Renal cortex interstitium (tissue), 11 donors: ENCODE results near the gene SRCIN1. TPM values are rescaled to one million over a fixed set of nuclear protein-coding genes. Genes with fewer than 3 reads are reported as not detected.

Source experiments
- DNase-seq, 11 donors: peaks; one replicate each; pipeline ENCODE4 v3.0.0-alpha.2; 2013; ENCODE audit warnings: low read depth in 9 of 11, low spot score in 4 of 11; ENCODE audit errors: extremely low read depth in 1 of 11
- polyA plus RNA-seq, 3 donors: library from polyadenylated mRNA; unstranded; fragments of 120-200 nt; gene quantifications; one replicate each; pipeline ENCODE4 v1.2.1, GENCODE V29; 2013; ENCODE audit not compliant: insufficient read length in 3 of 3

SRCIN1 gene
- polyA plus RNA-seq, 3 donors = 3.0 to 6.9 (median 5.3) TPM

DNA sequence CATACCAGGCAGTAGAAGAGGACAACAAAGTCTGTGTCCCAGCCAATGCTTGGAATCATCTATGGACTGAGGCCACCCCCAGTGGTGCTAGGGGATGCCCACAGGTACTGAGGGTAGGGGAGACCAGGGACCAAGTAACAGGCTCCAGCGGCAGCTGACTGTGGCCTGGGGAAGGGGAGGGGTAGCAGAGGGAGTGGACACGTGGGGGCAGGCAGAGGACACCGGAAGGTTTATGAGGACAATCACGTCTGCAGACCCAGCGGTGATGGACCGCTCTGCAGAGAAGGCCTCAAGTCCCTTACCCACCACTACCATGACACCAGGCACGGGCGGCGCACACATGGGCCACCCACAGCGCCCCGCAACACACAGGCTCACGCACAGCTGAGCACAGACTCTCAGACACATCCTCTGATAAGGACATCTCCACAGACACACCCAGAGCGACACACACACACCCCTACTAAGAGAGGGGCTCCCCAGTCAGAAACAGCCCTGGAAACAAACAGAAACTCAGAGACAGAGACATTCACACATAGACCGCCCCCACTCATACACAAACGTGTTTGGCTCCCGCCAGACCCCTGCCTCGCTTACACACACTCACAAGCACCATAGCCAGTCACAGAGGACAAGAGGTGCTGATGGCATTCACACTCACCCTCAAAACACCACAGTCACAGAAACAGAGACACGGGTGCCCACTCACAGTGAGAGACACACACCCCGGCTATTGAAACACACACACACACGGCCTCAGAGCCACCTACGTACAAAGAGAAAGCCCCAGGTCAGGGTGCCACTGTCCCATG, 35.8 kb downstream of the SRCIN1 start:
- DNase-seq = no peak

DNA sequence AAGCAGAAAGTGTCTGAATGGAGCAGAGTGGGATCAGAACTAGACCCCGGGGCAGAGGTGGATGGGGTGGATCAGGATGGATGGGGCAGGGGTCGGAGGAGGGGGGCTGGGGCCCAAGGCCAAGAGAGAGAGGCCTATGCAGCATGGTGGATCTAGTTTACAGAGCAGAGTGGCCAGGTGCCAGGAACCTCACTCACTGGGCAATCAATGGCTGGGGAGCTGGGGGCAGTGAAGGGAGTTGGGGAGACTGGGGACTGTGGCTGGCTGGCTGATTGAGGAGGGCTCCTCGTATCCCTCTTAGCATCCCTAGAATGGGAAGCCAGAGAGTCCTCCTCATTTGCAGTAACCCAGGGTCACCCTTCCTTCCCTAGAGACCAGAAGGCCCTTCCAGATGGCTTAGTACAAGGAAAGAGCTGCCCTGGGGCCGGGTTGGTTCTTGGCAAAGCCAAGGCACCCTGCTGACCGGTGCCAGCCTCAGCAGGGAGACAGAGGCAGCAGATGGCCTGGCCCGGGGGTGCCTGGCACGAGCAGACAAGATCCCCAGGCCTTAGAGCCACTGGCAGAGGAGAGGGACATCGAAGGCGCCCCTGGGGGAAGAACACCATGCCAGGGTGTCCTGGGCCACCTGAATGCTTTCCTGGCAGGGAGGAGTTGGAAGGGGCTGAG, 36.8 kb downstream of the SRCIN1 start:
- DNase-seq = no peak

DNA sequence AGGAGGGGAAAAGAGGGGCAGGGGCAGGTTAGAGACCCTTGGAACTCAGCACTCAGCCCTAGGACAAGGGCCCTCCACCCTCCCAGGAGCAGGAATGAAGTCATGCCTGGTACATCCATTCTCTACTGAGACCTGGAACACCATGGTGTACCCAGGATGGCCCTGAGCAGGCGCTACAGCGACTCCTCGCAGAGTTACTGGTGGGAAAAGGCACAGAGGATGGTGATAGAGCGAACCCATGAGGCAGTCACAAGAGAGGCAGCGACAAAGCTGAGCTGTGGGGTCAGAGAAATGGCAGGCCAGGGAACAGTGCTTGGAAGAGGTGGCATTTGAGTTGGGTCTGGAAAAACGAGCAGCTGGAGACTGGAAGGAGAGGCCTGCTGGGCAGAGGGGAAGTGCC, 37.5 kb downstream of the SRCIN1 start:
- no peak for DNase-seq

DNA sequence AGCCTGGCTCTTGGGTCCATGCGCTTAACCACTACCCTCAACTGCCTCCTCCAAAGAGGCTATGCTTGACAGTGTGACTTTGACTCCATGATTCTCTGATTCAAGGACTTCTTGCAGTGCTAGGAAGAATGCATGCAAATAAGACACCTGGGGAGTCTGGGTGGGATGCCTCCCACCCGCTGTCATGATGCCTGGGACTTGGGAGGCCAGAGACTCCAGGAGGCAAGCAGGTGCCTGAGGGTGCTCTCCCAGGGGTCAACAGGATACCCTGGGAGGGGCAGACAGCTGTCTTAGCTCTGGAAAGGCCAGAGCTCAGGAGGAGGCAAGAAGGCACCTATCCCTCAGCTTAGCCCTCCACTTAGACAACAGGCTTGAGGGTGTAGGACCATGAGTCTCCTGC, 38.4 kb downstream of the SRCIN1 start:
- DNase-seq = no peak

DNA sequence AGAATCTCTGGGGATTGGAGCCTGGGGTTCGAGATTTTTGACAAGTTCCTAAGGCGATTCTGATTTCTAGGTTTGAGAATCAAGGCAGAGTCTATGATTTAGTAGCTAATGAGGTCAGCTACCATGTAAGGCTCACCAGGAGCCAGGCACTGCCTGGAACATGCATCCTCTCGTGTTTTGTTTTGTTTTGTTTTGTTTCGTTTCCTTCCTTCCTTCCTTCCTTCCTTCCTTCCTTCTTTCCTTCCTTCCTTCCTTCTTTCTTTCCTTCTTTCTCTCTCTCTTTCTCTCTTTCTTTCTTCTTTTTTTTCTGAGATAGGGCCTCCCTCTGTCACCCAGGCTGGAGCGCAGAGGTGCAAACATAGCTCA, 39.1 kb downstream of the SRCIN1 start:
- no peak for DNase-seq

DNA sequence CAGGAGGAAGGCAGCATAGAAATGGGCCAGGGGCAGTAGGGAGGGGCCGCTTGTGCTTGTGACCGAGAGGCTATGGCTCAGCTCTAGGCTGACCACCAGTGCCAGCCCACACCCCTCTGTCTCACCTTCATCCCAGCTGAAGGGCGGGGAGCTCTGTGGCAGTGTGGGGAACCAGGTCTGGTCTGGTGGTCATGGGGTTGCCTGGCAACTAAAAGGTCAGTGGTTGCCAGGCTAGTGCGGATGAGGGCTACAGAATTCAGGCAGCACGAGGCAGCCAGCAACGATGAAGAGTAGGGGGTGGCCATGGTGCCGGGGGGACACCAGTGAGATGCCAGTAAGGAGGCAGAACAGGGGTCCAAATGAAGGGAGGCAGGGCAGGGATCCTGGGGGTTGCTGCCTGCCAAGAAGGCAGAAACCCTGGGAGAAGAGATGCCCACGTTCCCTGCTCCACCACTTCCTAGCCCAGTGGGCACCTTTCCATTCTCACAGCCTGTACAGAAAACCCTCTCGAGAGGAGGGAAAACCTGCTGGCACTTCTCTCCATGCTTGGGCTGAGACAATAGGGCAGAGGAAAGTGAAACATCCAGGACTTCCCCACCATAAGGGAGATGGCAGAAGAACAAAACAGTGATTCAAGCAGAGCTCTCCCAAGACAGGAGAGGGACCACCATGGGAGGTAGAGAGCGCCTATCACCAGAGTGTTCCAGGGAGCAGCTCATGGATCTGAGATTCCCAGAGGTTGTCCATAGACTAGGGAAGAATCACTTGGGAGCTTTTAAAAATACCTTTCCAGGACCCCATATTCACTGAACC, 39.7 kb downstream of the SRCIN1 start:
- no peak for DNase-seq

DNA sequence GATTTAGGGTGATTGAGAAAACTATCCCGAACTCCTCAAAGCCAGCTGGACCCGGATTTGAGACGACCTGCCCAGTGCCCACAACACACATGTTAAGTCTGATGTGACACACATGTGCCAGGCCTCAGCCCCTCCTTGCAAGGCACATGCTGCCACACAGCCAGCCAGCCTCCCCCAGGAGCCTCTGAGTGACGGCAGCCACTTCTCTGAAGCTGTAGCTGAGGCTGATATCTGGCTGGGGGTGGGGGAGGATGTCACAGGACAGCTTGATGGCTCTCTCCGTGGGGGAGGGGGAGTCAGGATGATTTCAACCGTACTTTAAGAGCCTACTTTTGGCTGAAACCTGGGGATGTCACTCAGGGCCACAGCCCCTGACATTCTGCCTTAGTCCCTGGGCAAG, 40.9 kb downstream of the SRCIN1 start:
- no peak for DNase-seq

DNA sequence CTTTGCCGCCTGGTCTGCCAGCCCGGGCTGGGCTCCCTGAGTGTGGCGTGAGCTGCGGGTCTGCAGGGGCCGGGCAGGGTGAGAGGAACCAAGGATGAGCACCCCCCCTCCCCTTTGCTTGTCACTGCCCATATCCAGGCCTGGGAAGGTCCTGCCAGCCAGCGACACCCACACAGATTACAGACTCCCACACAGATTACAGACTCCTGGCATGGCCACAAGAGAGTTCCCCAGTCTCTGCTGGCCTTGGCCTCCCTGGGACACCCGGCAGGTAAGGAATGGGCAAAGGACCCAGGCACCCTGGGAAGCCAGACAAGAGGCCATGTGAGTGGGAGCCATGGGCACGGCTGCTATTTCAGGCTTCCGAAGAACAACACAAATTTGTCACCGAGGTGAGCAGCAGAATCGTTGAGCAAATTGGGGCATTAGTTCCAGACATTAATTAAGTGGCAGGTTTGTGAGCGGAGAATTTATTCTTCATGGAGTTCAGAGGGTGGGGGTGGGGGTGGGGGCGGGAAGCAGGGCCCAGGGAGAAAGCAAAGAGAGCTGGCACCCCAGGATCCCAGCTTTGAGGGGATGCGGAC, 41.4 kb downstream of the SRCIN1 start:
- no peak for DNase-seq

DNA sequence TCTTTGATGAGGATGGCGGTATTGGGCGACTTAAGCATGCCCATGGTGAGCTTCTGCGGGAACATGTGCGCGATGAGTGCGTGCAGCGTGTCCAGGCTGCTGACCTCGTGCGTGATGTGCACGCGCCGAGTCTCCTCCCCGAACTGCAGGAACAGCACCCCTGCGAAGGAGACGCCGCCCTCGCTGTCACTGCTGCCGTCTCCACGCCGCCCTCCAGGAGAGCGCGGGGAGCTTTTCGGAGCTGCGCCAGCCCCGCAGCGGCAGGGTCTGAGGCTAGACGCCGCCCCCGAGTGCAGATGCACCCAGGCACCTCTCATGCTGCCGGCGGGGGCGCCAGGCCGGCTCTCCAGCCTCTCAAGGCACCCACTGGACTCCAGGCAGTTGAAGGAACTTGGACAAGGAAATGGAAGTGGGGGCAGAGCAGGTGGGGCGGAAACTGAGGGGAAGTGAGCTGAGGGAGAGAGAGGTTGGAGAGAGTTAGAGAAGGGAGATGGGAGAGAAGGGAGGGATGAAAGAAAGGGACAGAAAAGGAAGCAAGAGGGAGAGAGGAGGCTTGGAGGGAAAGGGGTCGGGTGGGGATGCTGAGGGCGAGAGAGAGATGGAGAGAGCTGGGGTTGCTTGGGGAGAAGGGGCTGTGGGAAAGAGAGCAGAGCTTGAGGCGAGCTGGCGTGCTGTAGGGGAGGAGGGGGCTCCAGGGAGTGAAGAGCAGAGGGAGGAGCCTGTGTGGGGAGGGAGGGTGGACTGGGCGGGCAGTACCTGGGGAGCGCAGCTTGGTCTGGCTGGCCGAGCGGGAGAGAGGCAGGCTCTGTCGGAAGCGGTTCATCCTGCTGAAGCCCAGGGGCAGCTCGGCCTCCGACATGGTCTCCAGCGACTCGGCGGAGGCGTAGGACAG, 42.1 kb downstream of the SRCIN1 start:
- no peak for DNase-seq

DNA sequence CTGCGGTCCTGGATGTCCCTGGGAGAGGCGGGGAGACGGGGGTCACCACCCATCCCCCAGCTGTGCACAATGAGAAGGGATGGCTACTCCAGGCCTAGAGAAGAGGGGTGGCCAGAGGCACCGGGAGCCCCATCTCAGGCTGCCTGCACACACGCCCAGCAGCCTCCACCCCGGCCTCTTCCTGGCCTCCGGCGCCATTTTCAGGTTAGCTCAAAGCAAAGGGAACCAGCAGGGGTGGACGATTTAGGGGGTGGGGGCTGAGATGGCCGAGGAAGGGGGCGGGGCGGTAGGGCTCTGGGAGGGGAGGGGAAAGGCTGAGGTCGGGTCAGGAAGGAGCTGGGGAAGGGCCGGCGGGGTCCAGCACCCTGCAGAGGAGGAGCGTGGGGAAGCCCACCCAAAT, 42.8 kb downstream of the SRCIN1 start:
- DNase-seq = no peak

DNA sequence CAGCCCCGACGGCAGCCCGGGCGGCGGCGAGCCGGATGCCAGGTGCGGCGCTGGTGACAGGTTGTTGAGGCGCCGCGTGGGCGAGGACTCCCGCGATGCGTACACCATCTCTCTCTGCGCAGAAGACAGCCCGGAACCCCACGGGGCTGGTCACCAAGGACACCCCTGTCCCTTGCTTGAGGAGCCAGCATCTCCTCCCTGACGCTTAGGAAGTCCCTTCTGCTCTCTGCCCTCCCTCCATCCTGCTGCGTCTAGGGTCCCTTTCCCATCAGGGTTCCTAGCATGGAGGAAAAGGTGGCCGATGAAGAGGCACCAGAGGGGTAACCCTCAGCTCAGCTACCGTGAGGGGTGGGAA, 43.6 kb downstream of the SRCIN1 start:
- DNase-seq = no peak

DNA sequence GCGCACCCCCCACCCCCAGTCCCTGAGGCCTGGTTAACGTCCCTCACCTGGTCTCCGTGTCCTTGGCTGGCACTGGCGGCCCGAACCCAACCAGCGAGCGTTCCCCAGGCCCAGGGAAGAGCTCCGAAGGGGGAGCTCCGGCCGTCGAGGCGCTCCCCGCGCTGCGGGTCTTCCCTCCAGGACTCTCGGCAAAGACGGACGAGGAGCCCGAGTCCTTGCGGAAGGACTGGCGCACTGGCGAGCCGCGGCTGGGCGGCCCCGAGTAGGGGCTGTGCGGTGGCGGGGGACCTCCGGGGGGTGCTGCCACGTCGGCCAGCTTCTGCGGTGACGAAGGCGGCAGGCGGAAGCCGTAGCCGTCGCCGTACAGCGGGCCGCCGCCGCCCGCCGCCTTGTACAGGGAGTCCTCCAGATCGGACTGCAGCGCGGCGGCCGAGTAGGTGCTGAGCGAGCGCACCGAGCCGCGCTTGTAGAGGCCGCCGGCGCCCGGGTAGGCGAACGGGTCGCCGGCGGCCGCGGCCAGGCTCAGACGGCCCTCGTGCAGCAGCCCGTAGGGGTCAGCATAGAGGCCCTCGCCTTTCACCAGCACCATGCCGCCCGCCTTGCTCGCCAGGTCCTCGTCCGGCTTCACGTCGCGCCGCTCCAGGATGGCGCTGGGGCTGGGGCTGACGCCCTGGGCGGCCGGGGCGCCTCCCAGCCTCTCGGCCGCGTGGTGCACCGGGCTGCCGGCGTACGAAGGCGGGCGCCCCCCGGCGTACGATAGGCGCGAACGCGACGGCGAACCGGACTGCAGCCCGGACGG, 44.1 kb downstream of the SRCIN1 start:
- no peak for DNase-seq

DNA sequence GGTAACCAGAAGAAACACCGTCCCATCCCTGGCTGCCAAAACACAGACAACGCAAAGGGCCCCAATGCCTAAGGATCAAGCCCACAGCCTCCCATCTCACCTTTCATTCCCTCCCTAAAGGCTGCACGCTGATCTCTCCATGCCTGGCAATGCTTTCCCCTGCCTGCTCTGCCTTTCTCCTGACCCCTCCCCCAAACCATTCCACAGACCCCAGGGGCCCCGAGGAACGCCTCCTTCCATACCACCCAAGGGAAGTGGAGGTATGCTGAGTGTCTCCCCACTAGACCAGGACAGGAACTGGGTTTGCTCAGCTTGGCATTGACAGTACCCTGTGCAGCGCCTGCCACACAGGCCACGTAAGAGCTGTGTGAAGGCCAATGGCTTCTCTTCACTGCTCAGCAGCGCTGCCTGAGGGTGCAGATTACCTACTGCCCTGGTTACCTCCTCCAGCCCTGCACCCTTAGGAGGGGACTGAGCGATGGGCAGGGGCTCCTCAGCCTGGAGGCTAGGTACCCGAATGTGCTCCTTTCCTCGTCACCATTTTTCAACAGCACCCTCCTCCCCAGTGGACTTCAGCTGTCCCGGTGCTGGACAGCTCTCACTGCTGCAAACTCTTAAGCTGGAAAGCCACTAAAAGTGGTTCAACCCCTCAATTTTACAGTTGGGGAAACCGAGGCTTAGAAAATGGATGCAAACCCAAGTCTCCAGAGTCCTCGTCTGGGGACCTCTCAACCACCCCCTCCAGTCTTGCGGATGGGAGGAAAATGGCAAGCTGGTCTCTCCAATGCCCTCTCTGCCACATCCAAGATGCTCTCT, 45.0 kb downstream of the SRCIN1 start:
- DNase-seq = no peak

DNA sequence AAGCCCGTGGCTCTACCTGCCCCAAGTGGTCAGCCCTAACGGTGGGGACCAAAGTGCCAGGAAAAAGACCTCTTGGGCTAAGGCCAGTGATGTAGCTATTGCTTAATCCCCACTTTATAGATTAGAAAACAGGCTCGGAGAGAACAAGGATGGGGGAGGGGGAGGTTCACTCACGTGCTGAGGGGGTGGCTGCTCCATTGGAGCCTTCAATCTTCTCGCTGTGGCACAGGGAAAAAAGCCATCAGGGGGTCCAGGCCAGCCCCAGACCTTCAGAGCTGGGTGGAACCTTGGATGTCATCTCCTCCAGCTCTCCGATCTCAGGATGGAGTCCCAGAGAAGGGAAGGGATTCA, 45.9 kb downstream of the SRCIN1 start:
- no peak for DNase-seq

DNA sequence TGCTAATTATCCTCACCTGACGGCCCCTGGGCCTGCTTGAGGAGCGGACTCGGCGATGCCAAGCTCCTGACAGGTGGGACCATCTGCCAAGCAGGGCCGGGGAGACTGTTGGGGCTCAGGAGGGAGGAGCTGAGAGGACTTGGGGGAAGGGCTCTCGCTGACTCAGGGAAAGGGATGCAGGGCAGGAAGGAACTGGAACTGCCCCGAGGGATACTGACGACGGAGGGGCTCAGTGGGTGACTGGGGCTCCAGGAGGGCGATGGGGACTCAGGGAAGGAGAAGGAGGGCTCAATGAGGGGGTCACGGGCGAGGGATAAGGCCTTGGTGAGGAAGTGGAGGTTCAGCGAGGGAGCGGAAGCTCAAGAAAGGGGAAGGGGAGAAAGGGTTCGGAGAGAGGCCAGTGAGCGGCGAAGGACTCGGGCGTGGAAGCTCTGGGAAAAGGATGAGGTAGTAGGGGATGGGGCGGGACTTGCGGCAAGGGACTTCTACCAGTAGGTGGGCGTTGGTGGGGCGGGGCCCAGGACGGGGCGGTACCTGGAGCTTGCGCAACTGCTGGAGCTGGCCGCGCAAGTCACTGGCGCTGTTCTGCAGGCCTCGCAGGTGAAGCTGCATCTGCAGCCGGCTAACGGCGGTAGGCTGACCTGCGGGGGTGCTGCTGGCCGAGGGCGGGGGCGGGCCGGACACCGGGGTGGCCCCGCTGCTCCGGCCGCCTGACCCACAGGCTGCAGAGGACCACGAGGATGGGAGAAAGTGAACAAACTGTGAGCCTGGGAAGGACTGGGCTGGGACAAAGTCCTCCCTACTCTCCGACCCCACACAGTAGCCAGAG, 46.5 kb downstream of the SRCIN1 start:
- peak in 8 of 11 donors; percentile 54 to 79 (median 70) for DNase-seq

DNA sequence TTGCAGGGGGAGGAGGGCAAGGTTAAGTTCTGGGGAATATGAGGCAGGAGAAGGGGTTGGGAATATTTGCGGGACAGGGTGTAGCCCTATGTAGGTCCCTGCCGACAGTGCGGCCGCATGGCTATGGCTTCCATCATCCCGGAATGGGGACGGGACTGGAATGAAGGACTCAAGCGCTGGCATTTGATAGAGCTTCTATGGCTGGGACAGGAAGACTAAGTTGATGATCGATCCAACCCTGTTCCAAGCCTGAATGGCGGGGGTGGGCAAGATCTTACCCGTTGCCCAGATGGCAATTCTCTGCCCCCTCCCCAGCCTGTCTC, 47.1 kb downstream of the SRCIN1 start:
- no peak for DNase-seq
